Activated CD8-positive, alpha-beta T cell treated with anti-CD3 and anti-CD28 coated beads for 36 hours (primary cell): ENCODE results near the gene ECI1. TPM values are rescaled to one million over a fixed set of nuclear protein-coding genes. Genes with fewer than 3 reads are reported as not detected.
"Not testable (repeated sequence)": the region's sequence is repeated elsewhere in the genome, so short reads cannot be mapped to it uniquely, and the experiment has no call there.

ENCODE experiments used
- ATAC-seq: fragments of 200-7000 bp; cut with Tn5 transposase; one replicate; pipeline ENCODE4 v1.10.0; 2021; ENCODE audit warnings: mild to moderate bottlenecking, moderate library complexity
- CTCF ChIA-PET: fragments of 350-600 bp; sonication (Branson Sonifier 250); formaldehyde crosslinking; loops from one replicate; lab custom pipeline; 2021; ENCODE audit warnings: antibody characterized with exemption; lab: Charles Lee
- POLR2A ChIA-PET: fragments of 350-600 bp; sonication (Branson Sonifier 250); formaldehyde crosslinking; loops from one replicate; lab custom pipeline; 2021; ENCODE audit warnings: antibody characterized with exemption; lab: Charles Lee
- DNase-seq: peaks from one replicate; pipeline ENCODE4 v3.0.0-alpha.2; 2020
- H3K27ac Mint-ChIP-seq: one replicate; pipeline ENCODE4 v1.8.0; 2021; ENCODE audit warnings: mild to moderate bottlenecking, mixed read lengths
- H3K27me3 Mint-ChIP-seq: one replicate; pipeline ENCODE4 v1.8.0; 2021; ENCODE audit warnings: mixed read lengths
- H3K36me3 Mint-ChIP-seq: one replicate; pipeline ENCODE4 v1.8.0; 2021; ENCODE audit warnings: low read depth, mixed read lengths
- H3K4me1 Mint-ChIP-seq: one replicate; pipeline ENCODE4 v1.8.0; 2021; ENCODE audit warnings: low read depth, mixed read lengths
- H3K4me3 Mint-ChIP-seq: one replicate; pipeline ENCODE4 v1.8.0; 2021; ENCODE audit warnings: mild to moderate bottlenecking, moderate library complexity, mixed read lengths
- H3K9me3 Mint-ChIP-seq: one replicate; pipeline ENCODE4 v1.8.0; 2021; ENCODE audit warnings: mixed read lengths
- intact Hi-C: fragments of 100-400 bp; cut with micrococcal nuclease; formaldehyde crosslinking; loops from one replicate; pipeline ENCODE4 v1.10.0; 2022
- total RNA-seq, 2 experiments: library from RNA; stranded (reverse); gene quantifications; one replicate each; pipeline ENCODE4 v1.2.3, GENCODE V29; 2021
- TF ChIP-seq, protein P1 (sequence below): fragments of 200-600 bp; IDR thresholded peaks from one replicate; pipeline ENCODE4 v1.8.0; 2022; ENCODE audit warnings: antibody characterized with exemption, mild to moderate bottlenecking

ECI1 gene
- total RNA-seq, 2 experiments from 2014 or later: 37.4 to 40.5 TPM

DNA sequence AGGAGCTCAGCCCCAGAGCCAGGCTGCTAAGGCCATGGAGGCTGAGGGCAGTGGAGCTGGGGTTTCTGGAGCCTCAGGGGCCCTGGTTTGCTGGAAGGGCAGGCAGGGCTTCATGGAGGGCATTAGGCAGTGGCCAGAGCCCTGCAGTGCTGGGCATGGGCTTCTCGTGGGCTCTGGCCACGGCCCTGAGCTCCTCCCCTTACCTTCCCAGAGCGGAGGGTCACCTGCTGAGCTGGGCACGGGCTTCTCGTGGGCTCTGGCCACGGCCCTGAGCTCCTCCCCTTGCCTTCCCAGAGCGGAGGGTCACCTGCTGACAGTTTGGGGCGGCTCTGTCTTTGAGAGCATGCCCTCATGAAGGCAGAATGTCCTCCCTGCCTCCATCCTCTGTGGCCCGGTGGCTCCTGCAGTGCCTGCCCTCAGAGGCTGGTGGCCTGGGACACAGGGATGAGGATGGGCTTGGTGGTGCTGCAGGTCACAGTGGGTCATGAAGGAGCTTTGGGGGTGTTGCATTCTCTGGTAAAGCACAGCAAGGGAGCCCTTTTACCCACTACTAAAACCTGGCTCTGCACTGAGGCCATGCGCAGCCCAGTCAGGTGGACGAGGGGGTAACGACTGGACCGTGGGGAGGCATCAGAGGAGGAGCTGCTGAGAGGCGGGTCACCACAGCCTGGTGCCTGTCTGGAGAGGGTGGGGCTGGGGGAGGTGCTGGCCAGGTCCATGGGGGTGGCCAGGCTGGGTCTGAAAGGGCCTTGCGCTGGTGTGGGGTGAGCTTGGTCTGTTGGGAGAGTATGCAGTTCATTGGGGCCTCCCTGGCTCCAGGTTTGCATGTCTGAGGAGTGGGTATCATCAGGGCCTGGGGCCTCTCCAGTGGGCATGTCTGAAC is 19.4 kb upstream of the ECI1 start:
- CTCF ChIA-PET: interaction anchor here (0.9 to 1.5 kb wide), 3 partner anchors 19 to 152 kb away, joined by 3 to 7 read pairs (median 5); partner anchors contain the start of gene ECI1
- Mint-ChIP-seq H3K4me3 (no peak overlapping the region), H3K36me3 (peaks cover 19% of the 10 kb centered on the region), H3K9me3 (no peaks in the 10 kb centered on the region), H3K27ac (no peak overlapping the region), H3K27me3 (no peaks in the 10 kb centered on the region), H3K4me1 (peaks cover 21% of the 10 kb centered on the region)
- intact Hi-C loops: no loop called here
- POLR2A ChIA-PET: interaction anchor here (0.5 to 2.3 kb wide), 9 partner anchors 10 to 116 kb away, joined by 3 to 7 read pairs (median 3); partner anchors contain the start of genes BRICD5, ECI1 and TRAF7
- DNase-seq: no peak
- no peak for ATAC-seq
- TF ChIP-seq, protein P1, sequence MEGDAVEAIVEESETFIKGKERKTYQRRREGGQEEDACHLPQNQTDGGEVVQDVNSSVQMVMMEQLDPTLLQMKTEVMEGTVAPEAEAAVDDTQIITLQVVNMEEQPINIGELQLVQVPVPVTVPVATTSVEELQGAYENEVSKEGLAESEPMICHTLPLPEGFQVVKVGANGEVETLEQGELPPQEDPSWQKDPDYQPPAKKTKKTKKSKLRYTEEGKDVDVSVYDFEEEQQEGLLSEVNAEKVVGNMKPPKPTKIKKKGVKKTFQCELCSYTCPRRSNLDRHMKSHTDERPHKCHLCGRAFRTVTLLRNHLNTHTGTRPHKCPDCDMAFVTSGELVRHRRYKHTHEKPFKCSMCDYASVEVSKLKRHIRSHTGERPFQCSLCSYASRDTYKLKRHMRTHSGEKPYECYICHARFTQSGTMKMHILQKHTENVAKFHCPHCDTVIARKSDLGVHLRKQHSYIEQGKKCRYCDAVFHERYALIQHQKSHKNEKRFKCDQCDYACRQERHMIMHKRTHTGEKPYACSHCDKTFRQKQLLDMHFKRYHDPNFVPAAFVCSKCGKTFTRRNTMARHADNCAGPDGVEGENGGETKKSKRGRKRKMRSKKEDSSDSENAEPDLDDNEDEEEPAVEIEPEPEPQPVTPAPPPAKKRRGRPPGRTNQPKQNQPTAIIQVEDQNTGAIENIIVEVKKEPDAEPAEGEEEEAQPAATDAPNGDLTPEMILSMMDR: no peak

DNA sequence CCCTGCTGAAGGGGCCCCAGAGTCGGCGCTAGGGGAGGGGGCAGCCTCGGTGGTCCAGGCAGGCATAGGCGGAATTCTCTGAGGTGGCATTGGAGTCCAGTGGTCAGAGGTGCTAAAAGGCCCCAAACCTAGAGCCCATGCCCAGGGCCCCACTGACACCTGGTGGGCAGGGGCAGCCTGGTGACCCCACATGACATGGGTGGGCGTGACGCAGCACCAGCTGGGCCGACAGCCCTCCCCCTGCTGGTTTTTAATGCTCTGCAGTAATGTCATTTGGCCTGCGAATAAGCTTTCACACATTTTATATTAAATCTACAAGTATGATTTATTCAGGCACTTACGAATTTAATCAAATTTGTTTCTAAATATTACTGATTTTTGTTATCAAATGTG is 18.7 kb upstream of the ECI1 start:
- H3K27ac Mint-ChIP-seq: no peak overlapping the region
- TF ChIP-seq, protein P1: no peak
- H3K27me3 Mint-ChIP-seq: no peaks in the 10 kb centered on the region
- H3K4me3 Mint-ChIP-seq: peak overlapping the region; percentile 76
- peaks cover 23% of the 10 kb centered on the region for H3K36me3 Mint-ChIP-seq
- ChIA-PET POLR2A (interaction anchor here (0.5 to 2.3 kb wide), 7 partner anchors 9 to 123 kb away, joined by 3 to 7 read pairs (median 4); partner anchors contain the start of genes ECI1 and TRAF7), CTCF (interaction anchor here (1.0 to 1.5 kb wide), 3 partner anchors 75 to 231 kb away, joined by 3 to 7 read pairs (median 5); no protein-coding TSS in a partner anchor)
- DNase-seq: no peak
- no peak for ATAC-seq
- intact Hi-C loops: no loop called here
- no peaks in the 10 kb centered on the region for H3K9me3 Mint-ChIP-seq
- peaks cover 27% of the 10 kb centered on the region for H3K4me1 Mint-ChIP-seq

DNA sequence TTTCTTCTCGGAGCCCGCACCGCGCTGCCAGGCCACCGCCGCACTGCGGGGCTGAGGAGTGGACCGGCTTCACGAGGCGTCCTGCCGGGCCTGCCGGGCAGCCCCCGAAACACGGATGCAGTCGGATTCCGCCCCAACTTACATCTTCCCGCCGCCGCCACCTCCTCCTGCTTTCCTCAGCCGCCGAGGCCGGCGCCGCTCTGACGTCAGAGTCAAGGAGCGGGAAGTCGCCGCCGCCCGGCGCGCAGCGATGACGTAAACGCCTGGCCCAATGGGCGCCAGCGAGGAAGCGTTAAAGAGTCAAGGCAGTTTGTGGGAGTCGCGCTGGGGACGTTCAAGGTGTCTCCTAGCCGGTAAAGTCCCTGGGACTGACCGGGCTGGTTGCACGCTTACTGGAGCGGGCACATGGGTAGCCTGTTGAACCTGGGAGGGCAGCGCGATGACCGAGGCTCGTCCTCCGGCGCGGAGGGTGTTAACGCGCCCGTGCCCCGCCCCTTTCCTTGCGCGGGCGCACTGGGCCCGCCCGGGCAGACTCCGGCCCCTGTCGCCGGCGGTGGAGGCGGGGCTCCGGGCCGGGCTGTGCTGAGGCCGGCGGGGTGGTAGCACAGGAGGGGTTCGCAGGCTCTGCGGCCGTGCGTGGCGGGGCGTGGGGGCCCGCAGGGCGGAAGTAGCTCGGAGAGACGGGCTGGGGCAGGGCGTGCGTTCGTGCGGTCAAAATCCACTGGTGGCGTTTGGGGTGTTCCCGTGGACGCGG is 16.7 kb upstream of the ECI1 start, which contains the start of gene RNPS1:
Gene RNPS1 (minus strand): TSS at position 214 of the 754 bp plus-strand sequence. CDS start 3,483 bp downstream, outside the sequence.
- CTCF ChIA-PET: no interaction called here
- no peaks in the 10 kb centered on the region for H3K27me3 Mint-ChIP-seq
- H3K4me3 Mint-ChIP-seq: peak within 1 kb of the TSS; percentile 76
- peaks cover 38% of the 10 kb centered on the region for H3K4me1 Mint-ChIP-seq
- no peaks in the 10 kb centered on the region for H3K9me3 Mint-ChIP-seq
- ATAC-seq (peak; percentile 91), DNase-seq (peak; percentile 97)
- H3K27ac Mint-ChIP-seq: peak within 1 kb of the TSS; percentile 97
- peaks cover 40% of the 10 kb centered on the region for H3K36me3 Mint-ChIP-seq
- POLR2A ChIA-PET: interaction anchor here (0.7 to 2.0 kb wide), 13 partner anchors 8 to 251 kb away, joined by 3 to 20 read pairs (median 3); partner anchors contain the start of genes AMDHD2, ECI1, TEDC2 and TRAF7
- TF ChIP-seq, protein P1: no peak
- intact Hi-C loops: no loop called here

DNA sequence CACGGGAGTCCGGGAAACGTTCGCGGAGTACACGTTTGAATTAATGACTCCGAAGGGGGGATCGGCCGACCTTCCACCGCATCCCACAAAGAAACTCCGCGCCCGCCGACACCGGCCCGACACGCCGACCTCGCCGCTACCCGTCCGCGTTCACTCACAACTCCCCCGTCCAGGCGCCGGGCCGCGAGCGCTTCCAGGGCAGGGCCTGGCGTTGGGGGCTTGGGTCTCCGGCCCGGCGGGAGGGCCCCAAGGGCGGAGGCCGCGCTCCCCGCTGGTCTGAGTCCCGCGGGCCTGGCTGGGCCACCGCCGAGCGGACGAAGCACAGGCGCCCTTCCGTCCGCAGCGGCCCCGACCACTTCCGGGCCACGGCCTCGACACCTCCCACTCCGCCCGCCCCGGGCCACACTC is 16.1 kb upstream of the ECI1 start:
- ATAC-seq: peak; percentile 50
- intact Hi-C loops: not testable (repeated sequence)
- POLR2A ChIA-PET: interaction anchor here (1.3 to 2.5 kb wide), 3 partner anchors 16 to 20 kb away, joined by 3 to 20 read pairs (median 16); partner anchors contain the start of gene ECI1

GRCh38 chr16:2266887-2267286 is 15.5 kb upstream of the ECI1 start:
- H3K9me3 Mint-ChIP-seq, ATAC-seq, H3K27me3 Mint-ChIP-seq, CTCF ChIA-PET, intact Hi-C loops: not testable (repeated sequence)
- peaks cover 38% of the 10 kb centered on the region for H3K4me1 Mint-ChIP-seq
- peak overlapping the region; percentile 82 for H3K27ac Mint-ChIP-seq
- POLR2A ChIA-PET: interaction anchor here (0.8 to 2.5 kb wide), 5 partner anchors 10 to 112 kb away, joined by 3 to 16 read pairs (median 5); partner anchors contain the start of genes ABCA3, ECI1 and TRAF7
- H3K36me3 Mint-ChIP-seq: peaks cover 52% of the 10 kb centered on the region
- DNase-seq: peak; percentile 35
- peak overlapping the region; percentile 76 for H3K4me3 Mint-ChIP-seq

More for the DNA sequence above, 16.1 kb upstream of the ECI1 start:
- H3K27me3 Mint-ChIP-seq, H3K9me3 Mint-ChIP-seq, DNase-seq, CTCF ChIA-PET: not testable (repeated sequence)
- Mint-ChIP-seq H3K36me3 (peaks cover 45% of the 10 kb centered on the region), H3K4me1 (peaks cover 38% of the 10 kb centered on the region), H3K4me3 (peak overlapping the region; percentile 76), H3K27ac (peak overlapping the region; percentile 97)

- H3K27ac Mint-ChIP-seq, H3K27me3 Mint-ChIP-seq, H3K4me3 Mint-ChIP-seq, H3K9me3 Mint-ChIP-seq, ATAC-seq, intact Hi-C loops, DNase-seq: not testable (repeated sequence)
- POLR2A ChIA-PET: interaction anchor here (1.5 to 6.3 kb wide), 4 partner anchors 9 to 33 kb away, joined by 3 to 59 read pairs (median 12); partner anchors contain the start of gene ECI1
- H3K4me1 Mint-ChIP-seq: peaks cover 27% of the 10 kb centered on the region
- H3K36me3 Mint-ChIP-seq: peaks cover 73% of the 10 kb centered on the region
- CTCF ChIA-PET: interaction anchor here (1.7 kb wide), 1 partner anchor 11 kb away, joined by 10 read pairs; the partner anchor contains the start of gene ECI1
These were observed 11.6 kb upstream of the ECI1 start for GRCh38 chr16:2263026-2263425.
